Retina (tissue), 1 donor: ENCODE measurements around the gene XXYLT1.

Experiments used
- DNase-seq: peaks from one replicate; pipeline ENCODE4 v3.0.0-alpha.2; 2016

The XXYLT1 gene

DNA sequence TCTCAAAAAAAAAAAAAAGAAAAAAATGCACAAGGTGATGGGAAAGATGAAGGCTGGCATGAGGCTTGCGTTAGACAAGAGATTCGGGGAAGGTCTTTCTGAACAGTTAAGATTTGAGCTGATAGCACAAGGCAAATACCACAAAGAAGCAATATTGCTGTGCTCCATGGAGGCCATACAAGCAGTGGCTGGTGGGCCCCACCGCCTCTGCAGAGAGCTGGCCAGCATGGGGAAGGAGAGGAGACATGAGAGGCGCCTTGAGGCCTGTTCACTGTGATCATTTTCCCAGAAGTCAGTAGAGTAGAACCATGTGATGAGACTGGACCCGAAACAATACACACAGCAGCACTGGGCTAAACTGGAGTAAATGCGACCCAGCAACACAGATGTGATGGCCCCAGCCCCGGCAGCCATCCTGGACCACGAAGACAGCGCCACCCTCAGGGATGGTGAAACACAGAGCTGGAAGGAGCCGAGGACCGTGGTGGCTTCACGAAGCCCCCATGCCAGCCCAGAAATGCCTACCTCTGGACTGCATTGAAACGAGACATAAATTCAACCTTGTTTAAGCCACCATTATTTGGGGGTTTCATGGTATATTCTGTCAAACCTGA is 5.5 kb downstream of the XXYLT1 start:
- DNase-seq = no peak

DNA sequence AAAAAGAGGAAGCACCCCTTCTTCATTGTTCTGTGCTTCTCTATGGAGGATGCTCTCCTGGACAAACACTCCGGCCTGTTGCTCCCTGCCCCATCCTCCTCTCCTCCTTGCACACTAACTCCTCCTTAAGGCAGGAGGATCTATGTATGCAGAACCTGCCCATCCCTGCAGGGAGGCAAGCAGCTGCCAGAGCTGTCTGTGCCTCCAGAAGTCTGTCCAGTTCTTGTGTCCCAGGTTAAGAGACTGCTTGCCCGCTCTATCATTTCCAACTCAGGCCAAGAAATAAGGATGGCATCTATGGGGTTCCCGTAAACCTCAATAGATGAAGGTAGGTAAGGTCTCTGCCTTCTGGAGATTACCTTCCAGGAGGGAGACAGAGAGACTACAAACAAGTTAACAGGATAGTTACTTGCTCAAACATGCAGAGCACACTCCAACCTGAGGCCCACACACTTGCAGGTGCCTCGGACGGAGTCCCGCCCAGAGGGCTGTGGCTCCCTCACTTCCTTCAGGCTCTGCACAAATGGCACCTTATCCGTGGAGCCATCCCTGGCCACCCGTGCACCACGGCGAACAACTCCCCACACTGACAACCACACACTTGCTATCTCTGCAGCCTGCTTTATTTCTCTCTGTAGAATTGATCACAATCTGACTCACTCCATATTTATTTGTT is 6.9 kb downstream of the XXYLT1 start:
- DNase-seq = no peak

DNA sequence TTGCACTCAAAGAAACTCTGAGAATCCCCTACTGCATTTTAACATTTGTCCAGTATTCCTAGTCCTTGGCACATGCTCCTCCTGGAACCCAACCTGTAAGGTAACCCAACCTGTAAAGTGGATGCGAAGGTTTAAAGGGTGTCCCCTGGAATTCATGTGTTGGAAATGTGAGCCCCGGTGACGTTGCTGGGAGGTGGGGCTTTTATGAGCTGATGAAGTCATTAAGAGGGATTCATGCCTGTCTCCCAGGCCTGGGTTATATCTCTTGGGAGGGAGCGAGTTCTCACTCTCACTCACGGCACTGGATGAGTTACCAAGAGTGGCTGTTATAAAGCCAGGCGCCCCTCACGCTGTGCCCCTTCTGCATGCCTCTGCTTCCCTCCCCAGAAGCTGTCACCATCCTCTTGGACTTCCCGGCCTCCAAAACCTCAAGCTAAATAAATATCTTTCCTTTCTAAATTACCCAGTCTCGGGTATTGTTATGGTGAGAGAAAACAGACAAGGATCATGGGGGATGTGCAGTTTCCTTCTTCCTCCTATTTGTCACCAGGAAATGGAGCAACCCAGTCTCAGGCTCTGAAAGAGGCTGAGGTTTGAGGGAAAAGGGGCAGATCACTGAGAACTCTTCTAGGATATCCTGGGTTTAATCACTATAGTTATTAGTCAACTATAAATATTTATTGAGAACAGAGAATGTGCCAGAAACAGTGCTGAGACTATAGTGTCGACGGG is 7.6 kb downstream of the XXYLT1 start:
- DNase-seq = no peak

GRCh38 chr3:195261925-195262324 is 9.0 kb downstream of the XXYLT1 start:
- no peak for DNase-seq

DNA sequence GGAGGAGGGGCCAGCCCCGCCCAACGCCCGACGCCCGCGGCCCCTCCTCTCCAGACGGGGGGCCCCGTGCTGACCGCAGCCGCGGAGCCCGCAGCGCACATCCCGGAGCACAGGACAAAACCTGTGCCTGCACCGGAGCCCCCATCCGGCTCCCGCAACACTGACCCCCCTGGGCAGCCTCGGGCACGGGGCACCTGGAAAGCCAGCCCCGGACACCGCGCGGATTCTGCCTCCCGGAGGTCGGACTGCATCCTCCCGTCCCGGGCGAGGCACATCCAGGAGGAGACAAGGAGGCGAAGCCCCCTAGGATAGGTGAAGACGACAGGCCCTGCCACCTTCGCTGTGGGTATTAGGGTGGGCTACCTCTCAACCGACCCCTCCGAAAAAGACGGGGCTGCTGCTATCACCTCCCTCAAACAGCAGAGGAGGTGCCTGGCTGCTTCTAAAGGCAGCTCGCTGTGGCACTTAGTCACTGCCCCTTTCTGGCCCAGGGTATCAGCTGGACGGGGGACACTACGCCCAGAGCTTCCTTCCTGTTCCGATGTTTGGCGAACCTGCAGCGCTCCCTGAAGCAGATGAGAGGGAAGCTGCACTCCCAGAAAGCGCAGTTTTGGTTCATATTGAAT is 10.6 kb downstream of the XXYLT1 start:
- DNase-seq = peak; percentile 81

GRCh38 chr3:195259475-195260279 is 11.3 kb downstream of the XXYLT1 start:
- peak; percentile 92 for DNase-seq

DNA sequence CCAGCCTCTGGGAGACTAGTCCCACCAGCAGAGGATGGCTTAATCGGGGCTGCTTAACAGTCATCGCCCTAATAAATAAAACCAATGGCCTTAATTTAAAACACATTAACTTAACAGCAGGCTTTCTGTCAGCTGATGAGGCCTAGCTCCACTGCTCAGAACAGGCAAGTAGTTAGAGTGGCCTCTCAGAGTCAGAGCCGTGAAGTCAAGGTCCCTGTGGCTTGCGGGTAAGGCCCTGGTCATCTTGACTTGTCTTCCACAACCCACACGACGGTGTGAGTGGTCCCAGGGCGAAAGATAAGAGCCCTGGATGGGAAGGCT is 11.8 kb downstream of the XXYLT1 start:
- DNase-seq = peak; percentile 59

DNA sequence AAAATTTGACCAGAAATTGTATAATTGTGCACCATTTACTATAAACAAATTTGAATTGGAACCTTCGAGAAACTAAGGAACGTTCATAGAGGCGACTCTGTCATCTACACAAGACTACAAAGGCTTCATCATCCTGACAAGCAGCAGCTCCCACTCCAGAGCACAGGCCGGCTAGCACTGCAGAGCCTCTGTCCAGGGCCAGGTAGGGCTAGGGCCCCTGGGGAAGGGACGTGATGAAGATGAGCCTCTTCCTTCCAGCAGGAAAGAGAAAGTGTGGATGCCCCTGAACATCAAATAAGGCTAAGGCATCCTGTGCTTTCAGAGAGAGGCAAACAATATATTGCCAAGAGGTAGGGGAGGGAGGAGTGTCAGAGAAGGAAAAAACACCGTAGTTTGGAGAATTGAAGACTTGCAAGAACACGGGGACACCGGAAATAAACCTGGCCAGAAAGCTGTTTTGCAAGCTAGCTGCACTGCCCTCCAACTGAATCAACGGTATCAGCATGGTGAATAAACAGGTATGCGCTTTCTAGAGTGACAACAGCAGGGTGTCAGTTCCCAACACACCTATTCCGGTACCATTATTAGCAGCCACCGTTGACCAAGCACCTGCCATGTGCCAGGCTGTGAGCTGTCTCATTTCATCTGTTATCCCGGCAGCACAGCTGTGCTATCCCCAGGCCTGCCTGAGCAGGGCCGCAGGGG is 12.4 kb downstream of the XXYLT1 start:
- DNase-seq = no peak

GRCh38 chr3:195257454-195258448 is 13.2 kb downstream of the XXYLT1 start:
- DNase-seq = no peak

GRCh38 chr3:195256639-195257453 is 14.1 kb downstream of the XXYLT1 start:
- DNase-seq = no peak

DNA sequence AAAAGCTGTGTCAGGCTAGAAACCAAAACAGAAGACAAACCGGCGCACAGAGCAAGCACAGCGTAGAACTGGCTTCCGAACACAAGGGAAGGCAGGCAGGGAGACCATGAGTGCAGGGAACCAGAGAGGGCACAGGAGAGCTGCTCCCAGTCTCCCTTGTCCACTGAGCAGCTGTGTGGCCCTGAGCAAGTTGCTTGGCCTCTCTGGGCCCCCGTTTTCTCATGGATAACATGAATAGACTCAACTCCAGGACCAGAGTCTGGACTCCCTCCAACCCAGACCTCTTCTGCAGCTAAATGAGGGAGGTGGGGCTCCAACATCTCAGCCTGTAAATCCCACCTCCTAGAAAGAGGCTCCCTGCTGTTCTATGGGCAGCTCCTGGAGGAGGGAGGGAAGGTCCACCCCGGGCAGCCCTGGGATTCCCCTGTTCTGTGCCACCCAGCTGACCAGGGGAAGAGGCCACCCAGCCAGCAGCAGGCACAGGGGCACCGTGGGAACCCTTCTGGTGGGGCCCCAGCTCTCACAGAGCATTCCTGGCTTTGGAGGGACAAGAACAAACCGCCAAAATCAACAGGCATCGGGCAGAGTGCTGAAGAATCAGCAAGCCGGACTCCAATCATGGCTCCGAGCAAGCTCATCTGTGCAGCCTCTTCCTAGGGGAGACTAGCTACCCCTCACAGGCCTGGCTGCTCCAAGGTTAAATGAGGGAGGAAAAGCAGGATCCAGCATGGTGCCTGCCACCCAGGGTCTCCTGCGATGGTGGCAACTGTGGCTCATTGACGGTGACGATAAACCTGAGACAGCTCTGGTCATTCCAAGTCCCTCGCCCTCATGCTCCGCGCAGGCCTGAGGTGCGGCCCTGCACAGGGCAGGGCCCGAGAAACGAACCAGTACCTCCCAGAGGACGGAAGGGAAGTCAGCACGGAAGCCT is 15.1 kb downstream of the XXYLT1 start:
- no peak for DNase-seq

DNA sequence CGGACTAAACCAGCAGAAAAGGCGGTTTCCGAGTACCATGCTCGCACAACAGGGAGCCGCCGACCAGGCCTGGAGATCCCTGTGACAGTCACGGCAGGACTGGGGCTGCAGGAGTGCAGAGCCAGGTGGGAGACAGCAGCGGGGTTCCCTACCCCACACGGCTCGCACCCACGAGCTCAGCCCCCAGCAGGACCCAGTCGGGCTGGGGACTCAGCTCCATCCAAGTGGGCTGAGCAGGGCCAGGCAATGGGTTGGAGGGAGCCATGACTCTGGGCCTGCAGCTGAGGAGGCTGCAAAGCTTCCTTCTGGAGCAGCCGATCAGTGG is 15.8 kb downstream of the XXYLT1 start:
- DNase-seq = no peak

- DNase-seq = no peak
Observed at GRCh38 chr3:195254454-195255175, 16.3 kb downstream of the XXYLT1 start.

DNA sequence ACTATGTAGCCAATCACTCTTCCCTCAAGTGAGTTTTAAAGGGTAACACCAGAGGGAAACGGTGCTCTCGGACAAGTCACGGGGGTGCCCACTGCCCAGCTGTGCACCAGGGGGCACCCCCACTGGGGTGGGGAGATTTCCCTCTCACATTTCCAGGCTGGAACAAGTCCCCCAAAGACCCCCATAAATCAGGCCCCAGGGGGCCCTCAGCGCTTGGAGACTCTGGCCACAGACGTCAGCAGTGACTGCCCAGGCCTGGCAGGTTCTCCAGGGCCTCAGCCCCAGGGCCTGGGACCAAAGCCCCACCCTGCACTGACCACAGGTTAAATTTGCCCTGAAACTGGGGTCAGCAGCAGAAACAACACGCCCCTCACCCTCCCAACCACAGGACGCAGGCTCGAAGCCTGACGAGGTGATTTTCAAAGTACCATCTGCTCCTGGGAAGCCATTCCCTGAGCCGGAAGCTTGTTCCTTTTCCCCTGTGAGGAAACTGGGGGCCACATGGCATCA is 17.0 kb downstream of the XXYLT1 start:
- DNase-seq = no peak

DNA sequence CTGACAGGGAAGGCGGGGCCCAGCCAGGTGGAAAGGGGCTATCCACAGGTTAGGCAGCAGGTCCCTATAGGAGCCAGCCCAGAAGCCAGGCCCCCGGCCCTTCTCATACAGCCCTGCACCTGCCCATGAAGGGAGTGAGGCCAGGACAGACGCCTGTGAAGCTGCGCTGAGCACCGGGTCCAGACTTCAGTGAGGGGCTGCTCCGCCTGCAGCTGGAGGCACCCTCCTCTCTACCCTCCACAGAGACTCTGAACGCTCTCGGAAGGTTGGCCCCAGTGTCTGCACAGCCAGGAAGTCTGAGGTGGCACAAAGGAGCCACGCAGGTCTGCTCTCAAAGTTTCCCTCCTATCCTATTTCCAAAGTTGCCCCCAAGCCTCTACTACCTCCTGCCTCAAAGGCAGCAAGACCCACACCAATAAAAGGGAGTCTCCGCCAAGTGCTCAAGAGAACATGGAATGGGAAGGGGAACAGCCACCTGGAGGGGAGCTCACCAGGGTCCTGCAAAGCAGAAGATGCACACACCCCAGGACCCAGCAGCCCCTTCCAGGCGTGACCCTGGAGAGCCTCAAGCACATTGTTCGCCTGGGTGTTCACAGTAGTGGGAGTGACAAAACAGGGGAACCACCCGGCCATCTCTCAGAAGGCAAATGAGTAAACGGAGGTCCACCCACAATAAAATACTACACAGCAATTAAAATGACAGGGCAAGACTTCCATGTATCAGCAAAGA is 19.5 kb downstream of the XXYLT1 start:
- DNase-seq = no peak

GRCh38 chr3:195250473-195251251 is 20.3 kb downstream of the XXYLT1 start:
- peak; percentile 67 for DNase-seq
